Fibroblast of lung (primary cell): Measurements from ENCODE around the gene ALDH1L2. TPM values are rescaled to one million over a fixed set of nuclear protein-coding genes. Genes with fewer than 3 reads are reported as not detected.

Source experiments
- DNase-seq, 2 donors: peaks; one replicate each; pipeline versions ENCODE4 v3.0.0 to v3.0.0-alpha.2; 2010; ENCODE audit warnings: low read depth in 2 of 2
- H2AFZ ChIP-seq: 2 replicates; pipeline ENCODE4 v1.5.1; 2012; ENCODE audit warnings: low read length, control low read depth, inconsistent platforms
- H3K27ac ChIP-seq: 2 replicates; pipeline ENCODE4 v1.5.1; 2011; ENCODE audit warnings: low read length, control low read depth; ENCODE audit not compliant: insufficient read depth
- H3K27me3 ChIP-seq: 2 replicates; pipeline ENCODE4 v1.5.1; 2011; ENCODE audit warnings: mild to moderate bottlenecking, low read length; ENCODE audit not compliant: control insufficient read depth, insufficient read depth
- H3K36me3 ChIP-seq: 2 replicates; pipeline ENCODE4 v1.5.1; 2011; ENCODE audit warnings: low read length; ENCODE audit not compliant: control insufficient read depth, insufficient read depth
- H3K4me1 ChIP-seq: 2 replicates; pipeline ENCODE4 v1.5.1; 2011; ENCODE audit warnings: low read length; ENCODE audit not compliant: control insufficient read depth, insufficient read depth; ENCODE audit errors: extremely low read depth
- H3K4me2 ChIP-seq: 2 replicates; pipeline ENCODE4 v1.5.1; 2011; ENCODE audit warnings: low read length, control low read depth; ENCODE audit not compliant: insufficient read depth; ENCODE audit errors: extremely low read depth
- H3K4me3 ChIP-seq, 4 experiments: fragments of 200-600 bp in 1 of 4; sonication (generic) in 1 of 4; replicated peaks in 1 of 4; 2 replicates each; pipeline ENCODE4 v1.5.1; 2011 to 2016; ENCODE audit warnings: low read length in 4 of 4, low read depth in 3 of 4, mild to moderate bottlenecking in 3 of 4, control low read depth in 2 of 4, inconsistent platforms in 1 of 4, mixed read lengths in 1 of 4; ENCODE audit not compliant: insufficient read depth in 1 of 4; ENCODE audit errors: control extremely low read depth in 1 of 4
- H3K79me2 ChIP-seq: 2 replicates; pipeline ENCODE4 v1.5.1; 2012; ENCODE audit warnings: mild to moderate bottlenecking, low read length, inconsistent platforms; ENCODE audit not compliant: control insufficient read depth, insufficient read depth
- H3K9ac ChIP-seq: 2 replicates; pipeline ENCODE4 v1.5.1; 2011; ENCODE audit warnings: mild to moderate bottlenecking, low read length, control low read depth; ENCODE audit not compliant: insufficient read depth
- H3K9me3 ChIP-seq: 2 replicates; pipeline ENCODE4 v1.5.1; 2012; ENCODE audit warnings: low read depth, low read length; ENCODE audit not compliant: control insufficient read depth, insufficient read depth
- H4K20me1 ChIP-seq: 2 replicates; pipeline ENCODE4 v1.5.1; 2011; ENCODE audit warnings: low read length; ENCODE audit not compliant: control insufficient read depth, insufficient read depth; ENCODE audit errors: extremely low read depth
- CTCF ChIP-seq, 2 donors: IDR thresholded peaks in 1 of 2; conservative IDR thresholded peaks in 1 of 2; 1 replicate in 1 of 2; 2 replicates in 1 of 2; pipeline ENCODE4 v1.5.1; 2011 to 2012; ENCODE audit warnings: low read length in 2 of 2, control low read depth in 1 of 2, inconsistent platforms in 1 of 2, low read depth in 1 of 2, mild to moderate bottlenecking in 1 of 2
- EZH2 ChIP-seq: IDR thresholded peaks from 2 replicates; pipeline ENCODE4 v1.5.1; 2012; ENCODE audit warnings: low read length, control low read depth, mild to moderate bottlenecking; ENCODE audit errors: missing control alignments
- polyA plus RNA-seq, 2 donors: library from polyadenylated mRNA; depleted of rRNA in 1 of 2; stranded (reverse) in 1 of 2; unstranded in 1 of 2; fragments of >200 nt; gene quantifications; 2 replicates each; pipeline ENCODE4 v1.2.1, GENCODE V29; 2011 to 2012; ENCODE audit warnings: missing spikeins in 1 of 2
- total RNA-seq: library from RNA; depleted of rRNA; stranded (reverse); fragments of >200 nt; gene quantifications from 2 replicates; pipeline ENCODE4 v1.2.1, GENCODE V29; 2014

Gene ALDH1L2
- total and polyA plus RNA-seq, 2 donors (not counting 1 experiment from before 2014, with no cell fraction given) = 59.1 to 88.2 TPM

DNA sequence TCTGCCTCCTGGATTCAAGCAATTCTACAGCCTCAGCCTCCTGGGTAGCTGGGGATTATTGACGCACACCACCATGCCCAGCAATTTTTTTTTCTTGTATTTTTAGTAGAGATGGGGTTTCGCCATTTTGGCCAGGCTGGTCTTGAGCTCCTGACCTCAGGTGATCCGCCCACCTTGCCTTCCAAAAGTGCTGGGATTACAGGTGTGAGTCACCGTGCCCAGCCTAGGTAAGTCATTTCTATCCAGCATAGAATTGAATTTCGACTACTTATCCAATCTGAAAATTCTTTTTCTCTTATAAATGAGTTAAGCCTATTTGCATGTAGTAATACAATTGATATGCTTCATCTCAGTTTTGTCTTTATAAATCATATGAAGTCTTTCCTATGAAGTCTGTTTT lies 111.0 kb downstream of the ALDH1L2 start:
- Histone ChIP-seq H3K9ac (no peak overlapping the region), H3K4me2 (no peak overlapping the region), H3K4me1 (no peaks in the 10 kb centered on the region), H3K27ac (no peak overlapping the region), H3K36me3 (no peaks in the 10 kb centered on the region), H2AFZ (no peak overlapping the region), H3K9me3 (no peaks in the 10 kb centered on the region), H3K4me3 (no peak overlapping the region), H3K79me2 (no peaks in the 10 kb centered on the region), H3K27me3 (no peaks in the 10 kb centered on the region), H4K20me1 (no peaks in the 10 kb centered on the region)
- TF ChIP-seq CTCF (conservative IDR thresholded peaks at IDR 0.05 in 1 of 2, IDR thresholded peaks at IDR 0.05 in 1 of 2; ENCODE audit: low read depth in 1 of 2, low read length in 2 of 2) (no peak), EZH2 (no peak)
- no peak for DNase-seq

GRCh38 chr12:104971306-104971705 lies 113.0 kb downstream of the ALDH1L2 start:
- Histone ChIP-seq H3K9me3 (no peaks in the 10 kb centered on the region), H3K27ac (no peak overlapping the region), H3K4me1 (no peaks in the 10 kb centered on the region), H4K20me1 (no peaks in the 10 kb centered on the region), H3K4me2 (no peak overlapping the region), H2AFZ (no peak overlapping the region), H3K79me2 (no peaks in the 10 kb centered on the region), H3K9ac (no peak overlapping the region), H3K27me3 (no peaks in the 10 kb centered on the region), H3K36me3 (no peaks in the 10 kb centered on the region), H3K4me3 (no peak overlapping the region)
- TF ChIP-seq EZH2 (no peak), CTCF (conservative IDR thresholded peaks at IDR 0.05 in 1 of 2, IDR thresholded peaks at IDR 0.05 in 1 of 2; ENCODE audit: low read depth in 1 of 2, low read length in 2 of 2) (no peak)
- peak in 1 of 2 donors; percentile 40 for DNase-seq

Other genes with a start within 250 kb of the ALDH1L2 start
- 20.8 and 22.8 TPM in 2 replicates for gene SLC41A2, start 126.2 kb downstream of the ALDH1L2 start, total RNA-seq
- gene SLC41A2, start 126.2 kb downstream of the ALDH1L2 start, polyA plus RNA-seq = 8.5 and 12.3 TPM in 2 replicates
- 6.4 and 12.2 TPM in 2 replicates for gene NOPCHAP1, start 98.1 kb downstream of the ALDH1L2 start, total RNA-seq
- gene NOPCHAP1, start 98.1 kb downstream of the ALDH1L2 start, polyA plus RNA-seq = 4.2 and 7.1 TPM in 2 replicates
- 88.1 and 98.3 TPM in 2 replicates for gene WASHC4, start 23.3 kb upstream of the ALDH1L2 start, total RNA-seq
- 40.2 and 56.5 TPM in 2 replicates for gene WASHC4, start 23.3 kb upstream of the ALDH1L2 start, polyA plus RNA-seq
- 43.9 and 53.8 TPM in 2 replicates for gene APPL2, start 151.7 kb upstream of the ALDH1L2 start, total RNA-seq
- 68.0 and 74.3 TPM in 2 replicates for gene APPL2, start 151.7 kb upstream of the ALDH1L2 start, polyA plus RNA-seq
- 40.6 and 133 TPM in 2 replicates for gene C12orf75, start 246.2 kb upstream of the ALDH1L2 start, total RNA-seq
- 298 and 336 TPM in 2 replicates for gene C12orf75, start 246.2 kb upstream of the ALDH1L2 start, polyA plus RNA-seq